Activated CD4-positive, alpha-beta memory T cell treated with anti-CD3 and anti-CD28 coated beads for 36 hours (primary cell): ENCODE results near the gene MICALL2. TPM values are rescaled to one million over a fixed set of nuclear protein-coding genes. Genes with fewer than 3 reads are reported as not detected.

ENCODE experiments used
- CTCF ChIA-PET: fragments of 350-600 bp; sonication (Branson Sonifier 250); formaldehyde crosslinking; loops from one replicate; lab custom pipeline; 2021; ENCODE audit warnings: antibody characterized with exemption, inconsistent platforms; lab: Charles Lee
- POLR2A ChIA-PET: fragments of 350-600 bp; sonication (Branson Sonifier 250); formaldehyde crosslinking; loops from one replicate; lab custom pipeline; 2021; ENCODE audit warnings: antibody characterized with exemption; lab: Charles Lee
- DNase-seq: peaks from one replicate; pipeline ENCODE4 v3.0.0-alpha.2; 2020
- H3K27ac Mint-ChIP-seq: one replicate; pipeline ENCODE4 v1.8.0; 2021; ENCODE audit warnings: mixed read lengths
- H3K27me3 Mint-ChIP-seq: one replicate; pipeline ENCODE4 v1.8.0; 2021; ENCODE audit warnings: mixed read lengths
- H3K36me3 Mint-ChIP-seq: one replicate; pipeline ENCODE4 v1.8.0; 2021; ENCODE audit warnings: mixed read lengths
- H3K4me1 Mint-ChIP-seq: one replicate; pipeline ENCODE4 v1.8.0; 2021; ENCODE audit warnings: low read depth, mixed read lengths
- H3K4me3 Mint-ChIP-seq: one replicate; pipeline ENCODE4 v1.8.0; 2021; ENCODE audit warnings: mild to moderate bottlenecking, mixed read lengths
- H3K9me3 Mint-ChIP-seq: one replicate; pipeline ENCODE4 v1.8.0; 2021; ENCODE audit warnings: mixed read lengths
- intact Hi-C: fragments of 100-400 bp; cut with micrococcal nuclease; formaldehyde crosslinking; loops from one replicate; pipeline ENCODE4 v1.15.1; 2023
- total RNA-seq, 2 experiments: library from RNA; stranded (reverse); gene quantifications; one replicate each; pipeline ENCODE4 v1.2.3, GENCODE V29; 2021

The MICALL2 gene
- total RNA-seq, 2 experiments from 2014 or later: 4.3 to 6.0 TPM

DNA sequence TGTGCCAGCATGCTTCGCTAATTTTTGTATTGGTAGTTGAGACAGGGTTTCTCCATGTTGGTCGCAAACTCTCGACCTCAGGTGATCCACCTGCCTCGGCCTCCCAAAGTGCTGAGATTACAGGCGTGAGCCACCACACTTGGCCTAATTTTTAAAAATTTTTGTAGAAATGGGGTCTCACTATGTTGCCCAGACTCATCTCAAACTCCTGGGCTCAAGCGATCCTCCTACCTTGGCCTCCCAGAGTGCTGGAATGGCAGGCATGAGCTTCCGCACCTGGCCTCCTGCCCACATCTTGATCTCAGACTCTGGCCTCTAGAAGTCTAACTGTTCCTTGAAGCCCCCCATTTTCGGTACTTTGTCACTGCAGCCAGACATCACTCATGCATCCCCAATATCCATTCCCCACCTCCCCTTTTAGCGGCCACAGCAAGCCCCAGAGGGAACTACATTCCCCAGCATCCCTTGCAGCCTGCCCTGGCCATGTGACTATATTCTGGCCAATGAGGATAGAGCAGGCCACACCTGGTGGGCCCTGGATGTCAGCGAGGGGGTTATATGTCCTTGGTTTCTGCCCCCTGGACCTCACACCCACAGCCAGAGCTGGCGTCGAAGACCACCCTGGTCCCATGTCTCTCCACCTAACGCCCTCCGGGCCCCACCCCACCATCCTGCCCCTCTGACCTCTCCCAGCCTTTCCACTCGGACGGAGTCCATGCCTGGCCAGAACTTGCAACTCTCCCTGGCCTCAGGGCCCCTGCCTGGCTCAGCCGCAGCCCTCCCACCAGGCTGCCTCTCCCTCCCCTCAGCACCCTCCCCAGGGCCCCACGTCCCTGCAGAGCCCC, 33.8 kb downstream of the MICALL2 start:
- ChIA-PET CTCF (no interaction called here), POLR2A (no interaction called here)
- Mint-ChIP-seq H3K36me3 (no peaks in the 10 kb centered on the region), H3K4me3 (no peak overlapping the region), H3K27ac (no peak overlapping the region), H3K27me3 (peaks cover 9% of the 10 kb centered on the region), H3K4me1 (no peaks in the 10 kb centered on the region), H3K9me3 (no peaks in the 10 kb centered on the region)
- intact Hi-C loops: no loop called here
- DNase-seq: no peak

GRCh38 chr7:1424041-1424440, 35.2 kb downstream of the MICALL2 start:
- intact Hi-C loops: no loop called here
- ChIA-PET CTCF (interaction anchor here (3.5 kb wide), 1 partner anchor 8 kb away, joined by 18 read pairs; no protein-coding TSS in a partner anchor), POLR2A (no interaction called here)
- Mint-ChIP-seq H3K27ac (no peak overlapping the region), H3K4me3 (no peak overlapping the region), H3K27me3 (peaks cover 9% of the 10 kb centered on the region), H3K36me3 (no peaks in the 10 kb centered on the region), H3K9me3 (no peaks in the 10 kb centered on the region), H3K4me1 (peaks cover 2% of the 10 kb centered on the region)
- no peak for DNase-seq

GRCh38 chr7:1423264-1423811, 35.9 kb downstream of the MICALL2 start:
- ChIA-PET CTCF (interaction anchor here (3.5 kb wide), 1 partner anchor 9 kb away, joined by 18 read pairs; no protein-coding TSS in a partner anchor), POLR2A (no interaction called here)
- Mint-ChIP-seq H3K36me3 (no peaks in the 10 kb centered on the region), H3K27me3 (peaks cover 9% of the 10 kb centered on the region), H3K4me3 (no peak overlapping the region), H3K27ac (no peak overlapping the region), H3K4me1 (peaks cover 6% of the 10 kb centered on the region), H3K9me3 (no peaks in the 10 kb centered on the region)
- intact Hi-C loops: no loop called here
- no peak for DNase-seq

DNA sequence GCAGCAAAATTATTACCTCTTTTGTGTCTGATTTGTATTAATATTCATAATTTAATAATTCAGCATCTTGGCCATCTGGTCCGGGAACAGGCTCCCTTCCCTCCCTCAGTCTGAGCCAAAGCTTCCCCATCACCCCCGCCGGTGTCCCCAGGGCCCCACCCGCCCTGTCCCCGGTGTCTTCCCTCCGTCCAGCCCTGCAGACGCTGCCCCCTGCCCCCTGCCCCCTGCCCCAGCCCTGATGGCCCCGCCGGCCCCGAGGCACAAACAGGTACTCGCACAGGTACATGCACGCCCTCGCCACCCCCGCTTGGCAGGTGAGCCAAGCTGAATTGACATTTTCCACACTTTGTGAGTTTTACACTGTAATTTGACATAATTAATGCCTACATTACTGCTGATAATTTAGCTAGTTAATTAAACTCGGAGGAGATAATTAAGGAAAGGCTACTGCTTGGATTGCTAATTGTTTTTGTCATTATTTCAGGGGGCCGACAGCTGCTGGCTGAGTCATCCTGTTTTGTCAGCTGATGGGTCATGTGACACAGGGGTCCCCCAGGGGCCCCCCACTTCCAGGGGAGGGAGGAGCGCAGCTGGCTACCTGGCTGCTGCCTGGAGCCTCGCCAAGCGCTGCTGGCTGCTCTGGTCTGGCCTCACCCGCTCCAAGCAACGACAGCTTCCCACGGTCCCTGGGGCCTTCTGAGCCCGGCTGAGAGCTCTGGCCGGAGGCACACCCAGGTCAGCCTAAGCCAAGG, 36.6 kb downstream of the MICALL2 start:
- Mint-ChIP-seq H3K9me3 (no peaks in the 10 kb centered on the region), H3K27ac (no peak overlapping the region), H3K36me3 (no peaks in the 10 kb centered on the region), H3K4me1 (peaks cover 12% of the 10 kb centered on the region), H3K27me3 (peaks cover 13% of the 10 kb centered on the region), H3K4me3 (no peak overlapping the region)
- intact Hi-C loops: no loop called here
- DNase-seq: no peak
- POLR2A ChIA-PET: no interaction called here
- CTCF ChIA-PET: interaction anchor here (3.5 kb wide), 1 partner anchor 10 kb away, joined by 18 read pairs; no protein-coding TSS in a partner anchor

- H3K36me3 Mint-ChIP-seq: no peaks in the 10 kb centered on the region
- no peak overlapping the region for H3K4me3 Mint-ChIP-seq
- H3K27me3 Mint-ChIP-seq: peaks cover 13% of the 10 kb centered on the region
- POLR2A ChIA-PET: no interaction called here
- H3K27ac Mint-ChIP-seq: no peak overlapping the region
- CTCF ChIA-PET: interaction anchor here (3.5 kb wide), 1 partner anchor 10 kb away, joined by 18 read pairs; no protein-coding TSS in a partner anchor
- intact Hi-C loops: no loop called here
- H3K9me3 Mint-ChIP-seq: no peaks in the 10 kb centered on the region
- DNase-seq: no peak
- H3K4me1 Mint-ChIP-seq: peaks cover 19% of the 10 kb centered on the region
Observed at GRCh38 chr7:1421946-1422345, 37.3 kb downstream of the MICALL2 start.

DNA sequence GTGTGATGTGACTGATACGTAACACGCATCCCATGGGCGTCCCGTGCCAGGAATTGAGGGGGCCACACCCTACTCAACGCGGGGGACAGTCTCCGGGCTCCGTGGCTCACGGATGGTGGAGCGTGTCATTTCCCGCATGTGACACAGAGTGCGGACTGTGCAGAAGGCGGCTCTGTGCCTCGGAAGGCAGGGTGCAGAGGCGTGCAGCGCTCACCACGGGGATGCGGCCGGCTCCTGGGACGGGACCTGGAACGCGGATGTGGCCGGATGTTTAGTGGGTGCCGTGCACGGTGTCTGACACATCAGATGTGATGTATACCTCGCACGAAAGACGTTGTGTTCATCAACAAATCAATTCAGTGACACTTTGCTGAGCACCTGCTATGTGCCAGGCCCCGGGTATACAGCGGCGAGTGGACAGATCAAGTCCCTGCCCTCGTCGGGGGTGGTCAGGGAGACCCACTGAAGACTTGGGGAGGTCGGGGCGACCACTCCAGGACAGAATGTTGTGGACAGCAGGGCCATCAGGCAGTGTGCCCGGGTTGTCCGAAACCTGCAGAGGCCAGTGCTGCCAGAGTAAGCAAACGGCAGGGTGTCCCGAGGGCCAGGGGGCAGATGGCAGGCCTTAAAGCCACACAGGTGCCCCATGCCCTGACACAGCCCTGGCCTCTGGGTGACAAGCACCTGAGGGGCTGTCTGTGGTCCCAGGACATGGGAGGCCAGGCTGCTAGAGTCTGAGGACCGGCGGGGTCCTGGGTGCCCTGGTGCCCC, 38.1 kb downstream of the MICALL2 start:
- ChIA-PET CTCF (interaction anchor here (3.5 kb wide), 1 partner anchor 11 kb away, joined by 18 read pairs; no protein-coding TSS in a partner anchor), POLR2A (no interaction called here)
- Mint-ChIP-seq H3K27ac (no peak overlapping the region), H3K36me3 (no peaks in the 10 kb centered on the region), H3K27me3 (peaks cover 13% of the 10 kb centered on the region), H3K9me3 (no peaks in the 10 kb centered on the region), H3K4me1 (peaks cover 24% of the 10 kb centered on the region), H3K4me3 (no peak overlapping the region)
- DNase-seq: no peak
- intact Hi-C loops: no loop called here

GRCh38 chr7:1419688-1420087, 39.6 kb downstream of the MICALL2 start:
- H3K27ac Mint-ChIP-seq: no peak overlapping the region
- no peak for DNase-seq
- peaks cover 13% of the 10 kb centered on the region for H3K27me3 Mint-ChIP-seq
- peaks cover 25% of the 10 kb centered on the region for H3K4me1 Mint-ChIP-seq
- intact Hi-C loops: no loop called here
- ChIA-PET CTCF (no interaction called here), POLR2A (no interaction called here)
- no peaks in the 10 kb centered on the region for H3K9me3 Mint-ChIP-seq
- no peak overlapping the region for H3K4me3 Mint-ChIP-seq
- H3K36me3 Mint-ChIP-seq: no peaks in the 10 kb centered on the region

GRCh38 chr7:1419310-1419634, 40.0 kb downstream of the MICALL2 start:
- no peak for DNase-seq
- peaks cover 25% of the 10 kb centered on the region for H3K4me1 Mint-ChIP-seq
- H3K36me3 Mint-ChIP-seq: no peaks in the 10 kb centered on the region
- H3K27ac Mint-ChIP-seq: no peak overlapping the region
- H3K4me3 Mint-ChIP-seq: no peak overlapping the region
- peaks cover 13% of the 10 kb centered on the region for H3K27me3 Mint-ChIP-seq
- H3K9me3 Mint-ChIP-seq: no peaks in the 10 kb centered on the region
- intact Hi-C loops: no loop called here
- POLR2A ChIA-PET: no interaction called here
- CTCF ChIA-PET: no interaction called here

DNA sequence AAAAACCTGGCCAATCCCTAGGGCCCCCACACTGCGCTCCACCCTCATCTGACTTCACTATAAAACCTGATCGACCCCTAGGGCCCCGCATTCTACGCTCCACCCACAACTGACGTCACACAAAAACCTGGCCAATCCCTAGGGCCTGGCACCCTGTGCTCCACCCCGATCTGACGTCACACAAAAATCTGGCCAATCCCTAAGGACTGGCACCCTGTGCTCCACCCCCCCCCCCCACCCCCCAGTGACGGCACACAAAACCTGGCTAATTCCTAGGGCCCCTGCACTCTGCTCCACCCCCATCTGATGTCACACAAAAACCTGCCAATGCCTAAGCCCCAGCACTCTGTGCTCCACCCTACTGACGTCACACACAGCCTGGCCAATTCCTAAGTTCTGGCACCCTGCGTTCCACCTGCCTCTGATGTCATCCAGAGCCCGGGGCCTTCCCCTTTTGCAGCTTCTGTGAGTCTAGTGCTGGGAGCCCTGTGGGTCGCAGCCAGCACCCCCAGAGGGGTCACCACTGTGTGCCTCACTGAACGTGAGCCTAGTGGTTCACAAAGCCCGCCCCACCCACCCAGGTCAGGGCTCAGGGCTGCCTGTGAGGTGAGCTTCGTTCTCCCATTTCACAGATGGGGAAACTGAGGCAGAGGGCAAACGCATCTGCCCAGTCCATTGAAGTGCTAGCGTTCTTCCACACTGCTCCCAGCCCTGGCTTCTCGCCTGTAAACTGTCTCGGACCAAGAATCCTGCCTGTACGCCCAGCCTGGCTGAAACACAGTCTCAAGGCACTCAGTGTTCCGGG, 40.6 kb downstream of the MICALL2 start:
- intact Hi-C loops: no loop called here

GRCh38 chr7:1415389-1415990, 43.8 kb downstream of the MICALL2 start:
- ChIA-PET POLR2A (no interaction called here), CTCF (interaction anchor here (1.0 to 1.2 kb wide), 2 partner anchors 17 to 59 kb away, joined by 3 read pairs; no protein-coding TSS in a partner anchor)
- no peak overlapping the region for H3K4me3 Mint-ChIP-seq
- no peak for DNase-seq
- H3K27ac Mint-ChIP-seq: no peak overlapping the region
- intact Hi-C loops: no loop called here
- peaks cover 6% of the 10 kb centered on the region for H3K27me3 Mint-ChIP-seq
- H3K9me3 Mint-ChIP-seq: no peaks in the 10 kb centered on the region
- H3K36me3 Mint-ChIP-seq: no peaks in the 10 kb centered on the region
- peaks cover 28% of the 10 kb centered on the region for H3K4me1 Mint-ChIP-seq

More for the DNA sequence above, 40.6 kb downstream of the MICALL2 start:
- H3K4me1 Mint-ChIP-seq: peaks cover 25% of the 10 kb centered on the region
- peak overlapping the region; percentile 2 for H3K27ac Mint-ChIP-seq
- H3K36me3 Mint-ChIP-seq: no peaks in the 10 kb centered on the region
- peak; percentile 18 for DNase-seq
- CTCF ChIA-PET: interaction anchor here (1.9 kb wide), 1 partner anchor 13 kb away, joined by 21 read pairs; no protein-coding TSS in a partner anchor
- H3K9me3 Mint-ChIP-seq: no peaks in the 10 kb centered on the region
- H3K4me3 Mint-ChIP-seq: no peak overlapping the region
- POLR2A ChIA-PET: no interaction called here
- H3K27me3 Mint-ChIP-seq: peaks cover 13% of the 10 kb centered on the region
